Measurements from ENCODE around the gene SPTBN1. TPM values are rescaled to one million over a fixed set of nuclear protein-coding genes. Genes with fewer than 3 reads are reported as not detected.
A peak's percentile ranks its signal among the peaks of the same experiment; 100 is the strongest.

The SPTBN1 gene
- total and polyA plus RNA-seq, 2 of the 13 experiments (the other 11 are each of a cell fraction or from before 2014, with no cell fraction given) = 123 to 299 TPM

DNA sequence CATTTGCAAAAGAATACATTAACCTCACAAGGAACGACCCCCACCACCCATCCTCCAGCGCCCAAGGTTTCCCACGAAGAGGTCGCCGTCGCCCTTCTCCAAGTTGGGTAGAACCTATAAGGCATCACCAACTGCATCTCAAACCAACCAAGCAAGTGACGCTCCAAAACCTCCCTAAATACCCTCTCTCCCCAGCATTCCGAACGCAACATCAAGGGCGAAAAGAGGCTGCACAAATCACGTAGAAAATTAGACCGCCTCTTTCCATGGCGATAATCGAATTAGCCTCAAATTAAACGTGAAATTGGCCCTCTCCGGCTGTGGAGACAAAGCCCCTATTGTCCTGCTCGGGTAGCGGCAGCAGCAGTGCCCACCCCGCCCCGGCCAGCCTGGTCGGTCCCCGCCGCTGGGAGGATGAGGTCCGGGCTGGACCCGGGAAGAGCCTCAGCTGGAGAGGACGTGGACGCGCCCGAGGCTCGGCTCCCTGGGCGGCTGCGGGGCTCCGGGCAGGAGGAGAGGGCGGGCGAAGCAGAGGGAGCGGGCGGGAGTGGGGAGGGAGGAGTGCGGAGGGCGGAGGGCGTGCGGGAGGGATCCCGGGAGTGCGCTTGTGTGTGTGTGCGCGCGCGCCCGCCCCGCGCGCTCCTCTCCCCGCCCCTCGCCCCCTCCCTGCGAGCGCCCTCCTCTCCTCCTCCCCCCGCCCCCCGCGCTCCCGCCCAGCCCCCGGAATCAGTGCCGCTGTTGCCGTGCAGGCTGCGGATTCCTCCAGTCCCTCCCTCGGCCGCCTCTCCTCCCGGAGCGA is at the start of gene SPTBN1 (continued):
- TF ChIP-seq MED1 (CRISPR knock-in tag; IDR thresholded peaks at IDR 0.05) = peak; percentile 58; the same call in 1 of the 2 replicates
- peak; percentile 76 for TF ChIP-seq HDAC2 (CRISPR knock-in tag; IDR thresholded peaks at IDR 0.05)
- TF ChIP-seq EP300 (IDR thresholded peaks at IDR 0.05; ENCODE audit: low read depth in 2 of 2, low read length in 2 of 2) = no peak; a peak in 1 of 4 replicates
- peak; percentile 23; the same call in 1 of the 2 replicates for TF ChIP-seq EP300 (CRISPR knock-in tag; IDR thresholded peaks at IDR 0.05; ENCODE audit: borderline replicate concordance)
- TF ChIP-seq, protein P1, sequence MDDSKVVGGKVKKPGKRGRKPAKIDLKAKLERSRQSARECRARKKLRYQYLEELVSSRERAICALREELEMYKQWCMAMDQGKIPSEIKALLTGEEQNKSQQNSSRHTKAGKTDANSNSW (CRISPR knock-in tag; IDR thresholded peaks at IDR 0.05; ENCODE audit: borderline replicate concordance) = no peak
- TF ChIP-seq ZBTB7A (CRISPR knock-in tag; IDR thresholded peaks at IDR 0.05) = no peak; the same call in 1 of the 2 replicates
- no peak; the same call in 1 of the 2 replicates for TF ChIP-seq LCORL (IDR thresholded peaks at IDR 0.05)
- TF ChIP-seq LCORL (CRISPR knock-in tag; IDR thresholded peaks at IDR 0.05) = peak; percentile 76
- no peak for TF ChIP-seq SMAD1 (CRISPR knock-in tag; IDR thresholded peaks at IDR 0.05; ENCODE audit: borderline replicate concordance, low read depth)
- TF ChIP-seq ARNTL (CRISPR knock-in tag; IDR thresholded peaks at IDR 0.05) = no peak; the same call in 1 of the 2 replicates
- no peak for TF ChIP-seq HNRNPH1 (optimal IDR thresholded peaks at IDR 0.05; ENCODE audit: low read depth, low read length)
- TF ChIP-seq ZKSCAN1 (IDR thresholded peaks at IDR 0.05; ENCODE audit: low read length) = no peak
- TF ChIP-seq, protein P2, sequence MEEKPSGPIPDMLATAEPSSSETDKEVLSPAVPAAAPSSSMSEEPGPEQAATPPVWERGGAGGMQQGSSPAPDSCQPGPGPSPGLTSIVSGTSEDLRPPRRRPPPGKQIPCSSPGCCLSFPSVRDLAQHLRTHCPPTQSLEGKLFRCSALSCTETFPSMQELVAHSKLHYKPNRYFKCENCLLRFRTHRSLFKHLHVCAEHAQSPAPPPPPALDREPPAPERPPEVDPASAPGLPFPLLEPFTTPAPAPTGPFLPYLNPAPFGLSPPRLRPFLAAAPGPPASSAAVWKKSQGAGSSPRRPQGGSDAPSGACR (CRISPR knock-in tag; IDR thresholded peaks at IDR 0.05) = peak; percentile 84
- TF ChIP-seq HES4 (CRISPR knock-in tag; IDR thresholded peaks at IDR 0.05; ENCODE audit: borderline replicate concordance) = peak; percentile 40; the same call in 1 of the 2 replicates
- TF ChIP-seq SOX5 (CRISPR knock-in tag; IDR thresholded peaks at IDR 0.05; ENCODE audit: borderline replicate concordance) = peak; percentile 70; the same call in 1 of the 2 replicates
- TF ChIP-seq, protein P3, sequence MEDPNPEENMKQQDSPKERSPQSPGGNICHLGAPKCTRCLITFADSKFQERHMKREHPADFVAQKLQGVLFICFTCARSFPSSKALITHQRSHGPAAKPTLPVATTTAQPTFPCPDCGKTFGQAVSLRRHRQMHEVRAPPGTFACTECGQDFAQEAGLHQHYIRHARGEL (CRISPR knock-in tag; IDR thresholded peaks at IDR 0.05) = no peak
- no peak for TF ChIP-seq KLF13 (CRISPR knock-in tag; IDR thresholded peaks at IDR 0.05)
- TF ChIP-seq SETDB1 (CRISPR knock-in tag; IDR thresholded peaks at IDR 0.05; ENCODE audit: borderline replicate concordance) = no peak
- TF ChIP-seq ZNF264 (CRISPR knock-in tag; IDR thresholded peaks at IDR 0.05) = no peak
- 0 out of 2 replicates have a peak, but pooled peaks have one; percentile 69 for TF ChIP-seq ELF4 (CRISPR knock-in tag; IDR thresholded peaks at IDR 0.05; ENCODE audit: borderline replicate concordance)
- no peak for TF ChIP-seq ZNF225 (CRISPR knock-in tag; IDR thresholded peaks at IDR 0.05)
- no peak for TF ChIP-seq ZNF570 (CRISPR knock-in tag; IDR thresholded peaks at IDR 0.05; ENCODE audit: borderline replicate concordance)
- TF ChIP-seq, protein P4, sequence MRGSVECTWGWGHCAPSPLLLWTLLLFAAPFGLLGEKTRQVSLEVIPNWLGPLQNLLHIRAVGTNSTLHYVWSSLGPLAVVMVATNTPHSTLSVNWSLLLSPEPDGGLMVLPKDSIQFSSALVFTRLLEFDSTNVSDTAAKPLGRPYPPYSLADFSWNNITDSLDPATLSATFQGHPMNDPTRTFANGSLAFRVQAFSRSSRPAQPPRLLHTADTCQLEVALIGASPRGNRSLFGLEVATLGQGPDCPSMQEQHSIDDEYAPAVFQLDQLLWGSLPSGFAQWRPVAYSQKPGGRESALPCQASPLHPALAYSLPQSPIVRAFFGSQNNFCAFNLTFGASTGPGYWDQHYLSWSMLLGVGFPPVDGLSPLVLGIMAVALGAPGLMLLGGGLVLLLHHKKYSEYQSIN (CRISPR knock-in tag; IDR thresholded peaks at IDR 0.05; ENCODE audit: borderline replicate concordance) = no peak; the same call in 1 of the 2 replicates
- TF ChIP-seq PHF5A (CRISPR knock-in tag; IDR thresholded peaks at IDR 0.05; ENCODE audit: low read depth, unreplicated experiment) = peak; percentile 26
- TF ChIP-seq, protein P5, sequence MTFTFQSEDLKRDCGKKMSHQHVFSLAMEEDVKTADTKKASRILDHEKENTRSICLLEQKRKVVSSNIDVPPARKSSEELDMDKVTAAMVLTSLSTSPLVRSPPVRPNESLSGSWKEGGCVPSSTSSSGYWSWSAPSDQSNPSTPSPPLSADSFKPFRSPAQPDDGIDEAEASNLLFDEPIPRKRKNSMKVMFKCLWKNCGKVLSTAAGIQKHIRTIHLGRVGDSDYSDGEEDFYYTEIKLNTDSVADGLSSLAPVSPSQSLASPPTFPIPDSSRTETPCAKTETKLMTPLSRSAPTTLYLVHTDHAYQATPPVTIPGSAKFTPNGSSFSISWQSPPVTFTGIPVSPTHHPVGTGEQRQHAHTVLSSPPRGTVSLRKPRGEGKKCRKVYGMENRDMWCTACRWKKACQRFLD (CRISPR knock-in tag; IDR thresholded peaks at IDR 0.05; ENCODE audit: borderline replicate concordance) = no peak
- peak; percentile 87 for TF ChIP-seq RBFOX2 (IDR thresholded peaks at IDR 0.05; ENCODE audit: low read depth, low read length)
- no peak for TF ChIP-seq ZZZ3 (CRISPR knock-in tag; IDR thresholded peaks at IDR 0.05; ENCODE audit: borderline replicate concordance)
- TF ChIP-seq FOSL1 (CRISPR knock-in tag; IDR thresholded peaks at IDR 0.05; ENCODE audit: borderline replicate concordance) = no peak
